Loucy (cell line): ENCODE data around the gene BEST1.

ENCODE experiments used
- H2AFZ ChIP-seq: fragments of 200-600 bp; sonication (generic); 2 replicates; pipeline ENCODE4 v1.6.0; 2016; ENCODE audit warnings: antibody characterized with exemption, mild to moderate bottlenecking, low read length, moderate library complexity
- H3F3A ChIP-seq: fragments of 200-600 bp; 2 replicates; pipeline ENCODE4 v1.6.0; 2016; ENCODE audit warnings: antibody characterized with exemption, low read depth, mild to moderate bottlenecking
- H3K27me3 ChIP-seq: fragments of 200-600 bp; sonication (generic); 2 replicates; pipeline ENCODE4 v1.6.1; 2014; ENCODE audit warnings: low read length, mild to moderate bottlenecking; ENCODE audit not compliant: insufficient read depth, poor library complexity, severe bottlenecking
- H3K36me3 ChIP-seq: fragments of 200-600 bp; sonication (generic); 2 replicates; pipeline ENCODE4 v1.6.1; 2016; ENCODE audit warnings: low read length; ENCODE audit not compliant: insufficient read depth
- H3K4me1 ChIP-seq: fragments of 200-600 bp; sonication (generic); 2 replicates; pipeline ENCODE4 v1.5.1; 2014; ENCODE audit warnings: low read length, mild to moderate bottlenecking; ENCODE audit not compliant: insufficient read depth, poor library complexity, severe bottlenecking
- H3K4me2 ChIP-seq: fragments of 200-600 bp; sonication (generic); 2 replicates; pipeline ENCODE4 v1.6.0; 2014; ENCODE audit warnings: antibody characterized with exemption, low read length, low read depth, mild to moderate bottlenecking; ENCODE audit not compliant: poor library complexity, severe bottlenecking
- H3K4me3 ChIP-seq: fragments of 200-600 bp; sonication (generic); 2 replicates; pipeline ENCODE4 v1.5.1; 2014; ENCODE audit warnings: low read length, mild to moderate bottlenecking, mixed read lengths; ENCODE audit not compliant: poor library complexity, severe bottlenecking
- H3K79me2 ChIP-seq: fragments of 200-600 bp; sonication (generic); 2 replicates; pipeline ENCODE4 v1.6.1; 2014; ENCODE audit warnings: low read length; ENCODE audit not compliant: insufficient read depth
- H3K9ac ChIP-seq: fragments of 200-600 bp; sonication (generic); 2 replicates; pipeline ENCODE4 v1.6.0; 2014; ENCODE audit warnings: mild to moderate bottlenecking, low read depth, low read length, moderate library complexity; ENCODE audit not compliant: poor library complexity, severe bottlenecking
- H3K9me2 ChIP-seq: fragments of 200-600 bp; sonication (generic); replicated peaks from 2 replicates; pipeline ENCODE4 v1.6.1; 2016; ENCODE audit warnings: low read depth, low read length, mixed read lengths
- H3K9me3 ChIP-seq: fragments of 200-600 bp; sonication (generic); 2 replicates; pipeline ENCODE4 v1.6.1; 2014; ENCODE audit warnings: mild to moderate bottlenecking, antibody characterized with exemption, low read length, low read depth; ENCODE audit not compliant: insufficient read depth
- H4K20me1 ChIP-seq: fragments of 200-600 bp; sonication (generic); 2 replicates; pipeline ENCODE4 v1.6.0; 2014; ENCODE audit warnings: antibody characterized with exemption, low read length, mild to moderate bottlenecking; ENCODE audit not compliant: insufficient read depth, poor library complexity, severe bottlenecking
- CTCF ChIP-seq: fragments of 200-600 bp; sonication (generic); conservative IDR thresholded peaks from 2 replicates; pipeline ENCODE4 v1.5.1; 2014; ENCODE audit warnings: mild to moderate bottlenecking, antibody characterized with exemption, low read length
- EZH2phosphoT487 ChIP-seq: fragments of 200-600 bp; IDR thresholded peaks from 2 replicates; pipeline ENCODE4 v1.6.1; 2018; ENCODE audit warnings: antibody characterized with exemption, mild to moderate bottlenecking, moderate library complexity, borderline replicate concordance

The BEST1 gene

GRCh38 chr11:61907871-61908729, 42.1 kb upstream of the BEST1 start:
- Histone ChIP-seq H3K4me2 (no peak overlapping the region), H3F3A (no peaks in the 10 kb centered on the region)

GRCh38 chr11:61908730-61909316, 41.3 kb upstream of the BEST1 start:
- Histone ChIP-seq H3K9me2 (no peaks in the 10 kb centered on the region), H3K9ac (no peak overlapping the region), H3F3A (no peaks in the 10 kb centered on the region), H3K79me2 (no peaks in the 10 kb centered on the region), H3K4me2 (no peak overlapping the region), H3K9me3 (no peaks in the 10 kb centered on the region), H4K20me1 (no peaks in the 10 kb centered on the region), H3K36me3 (no peaks in the 10 kb centered on the region), H3K4me3 (no peak overlapping the region), H3K27me3 (no peaks in the 10 kb centered on the region), H3K4me1 (peaks cover 5% of the 10 kb centered on the region), H2AFZ (no peak overlapping the region)
- no peak for TF ChIP-seq CTCF
- TF ChIP-seq EZH2phosphoT487 = no peak

More at GRCh38 chr11:61907871-61908729, 42.1 kb upstream of the BEST1 start:
- TF ChIP-seq EZH2phosphoT487 = no peak
- TF ChIP-seq CTCF = no peak
- no peak overlapping the region for H2AFZ ChIP-seq
- peaks cover 5% of the 10 kb centered on the region for H3K4me1 ChIP-seq
- no peak overlapping the region for H3K9ac ChIP-seq
- H3K79me2 ChIP-seq = no peaks in the 10 kb centered on the region
- no peaks in the 10 kb centered on the region for H3K27me3 ChIP-seq
- no peaks in the 10 kb centered on the region for H3K36me3 ChIP-seq
- H4K20me1 ChIP-seq = no peaks in the 10 kb centered on the region
- no peaks in the 10 kb centered on the region for H3K9me3 ChIP-seq
- H3K9me2 ChIP-seq = no peaks in the 10 kb centered on the region
- no peak overlapping the region for H3K4me3 ChIP-seq

GRCh38 chr11:61910187-61911127, 39.7 kb upstream of the BEST1 start:
- H3K9me2 ChIP-seq = no peaks in the 10 kb centered on the region
- no peak overlapping the region for H3K4me2 ChIP-seq
- no peaks in the 10 kb centered on the region for H3K9me3 ChIP-seq
- TF ChIP-seq CTCF (no peak), EZH2phosphoT487 (no peak)
- H2AFZ ChIP-seq = no peak overlapping the region
- no peak overlapping the region for H3K9ac ChIP-seq
- no peaks in the 10 kb centered on the region for H4K20me1 ChIP-seq
- peaks cover 5% of the 10 kb centered on the region for H3K4me1 ChIP-seq
- no peaks in the 10 kb centered on the region for H3K79me2 ChIP-seq
- H3K27me3 ChIP-seq = no peaks in the 10 kb centered on the region
- H3F3A ChIP-seq = no peaks in the 10 kb centered on the region
- no peak overlapping the region for H3K4me3 ChIP-seq
- no peaks in the 10 kb centered on the region for H3K36me3 ChIP-seq
